Pulmonary artery endothelial cell (primary cell): ENCODE data around the gene NLRP9. TPM values are rescaled to one million over a fixed set of nuclear protein-coding genes. Genes with fewer than 3 reads are reported as not detected.

ENCODE experiments used
- DNase-seq: peaks from one replicate; pipeline ENCODE4 v3.0.0-alpha.2; 2011; ENCODE audit warnings: low read depth, low spot score
- total RNA-seq: library from RNA; depleted of rRNA; stranded (reverse); fragments of >200 nt; gene quantifications from 2 replicates; pipeline ENCODE4 v1.2.3, GENCODE V29; 2014

The NLRP9 gene
- total RNA-seq, 1 donor from 2014 or later, result under 0.01 TPM

DNA sequence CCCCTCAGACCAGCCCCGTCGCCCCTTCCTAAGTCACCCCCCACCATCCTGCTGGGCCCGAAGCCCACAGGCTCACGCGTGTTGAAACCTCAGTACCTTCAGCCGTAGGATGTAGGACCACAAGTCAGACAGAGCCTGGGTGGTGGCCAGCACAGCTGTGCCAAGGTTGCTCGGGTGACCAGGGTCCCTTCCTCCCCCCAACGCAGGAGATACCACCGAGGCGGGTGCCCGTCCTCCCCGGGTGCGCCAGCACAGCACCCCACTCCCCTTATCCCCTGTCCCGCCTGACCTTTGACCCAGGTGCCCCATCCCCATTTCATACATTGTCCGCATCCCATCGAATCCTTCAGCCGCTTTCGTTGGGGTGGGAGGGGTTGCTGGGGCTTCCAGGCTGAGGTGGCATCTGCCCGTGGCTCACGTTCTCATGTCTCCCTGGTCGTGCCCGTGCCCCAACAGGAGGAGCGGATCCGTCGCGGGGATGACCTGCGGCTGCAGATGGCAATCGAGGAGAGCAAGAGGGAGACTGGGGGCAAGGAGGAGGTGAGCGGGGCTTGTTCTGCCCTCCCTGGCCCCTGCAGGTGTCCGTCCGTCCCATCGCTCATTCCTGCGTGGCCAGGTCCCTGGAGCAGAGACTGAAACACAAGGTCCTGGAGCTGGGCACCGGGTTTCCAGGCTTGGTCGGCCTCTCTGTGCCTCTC, 48.6 kb downstream of the NLRP9 start:
- DNase-seq, result no peak

DNA sequence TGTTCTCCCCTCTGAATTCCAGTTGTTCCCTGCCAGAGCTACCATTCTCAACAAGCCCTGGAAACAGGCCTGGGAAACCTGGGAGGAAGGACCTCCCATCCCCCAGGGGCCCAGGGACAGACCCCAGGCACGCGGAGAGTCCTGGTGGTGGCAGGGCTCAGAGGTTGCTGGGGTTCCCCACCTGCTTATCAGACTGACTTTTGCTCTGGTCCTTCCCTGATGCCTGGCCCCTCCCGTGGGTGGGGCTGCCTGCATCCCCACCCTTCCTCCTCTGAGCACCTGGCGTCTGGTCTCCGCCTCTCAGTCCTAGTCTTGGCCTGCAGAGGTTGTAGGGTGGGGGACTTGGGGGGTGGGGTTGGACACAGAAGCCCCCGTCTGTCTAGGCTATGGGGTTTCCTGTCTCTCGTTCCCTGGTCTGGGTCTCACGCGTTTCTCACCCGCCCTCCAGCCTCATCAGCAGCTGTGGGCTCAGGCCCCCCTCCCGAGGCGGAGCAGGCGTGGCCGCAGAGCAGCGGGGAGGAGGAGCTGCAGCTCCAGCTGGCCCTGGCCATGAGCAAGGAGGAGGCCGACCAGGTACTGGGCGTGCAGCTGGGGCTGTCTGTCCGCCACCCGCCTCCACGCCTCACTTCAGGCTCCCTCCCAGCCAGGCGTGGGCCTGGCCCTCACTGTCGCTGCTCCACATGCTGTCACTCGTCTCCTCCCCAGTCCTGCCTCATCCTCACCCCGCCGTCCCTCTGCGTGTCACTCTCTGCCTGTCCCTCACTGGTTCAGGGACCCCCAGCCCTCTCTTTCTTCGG, 49.6 kb downstream of the NLRP9 start:
- no peak for DNase-seq

DNA sequence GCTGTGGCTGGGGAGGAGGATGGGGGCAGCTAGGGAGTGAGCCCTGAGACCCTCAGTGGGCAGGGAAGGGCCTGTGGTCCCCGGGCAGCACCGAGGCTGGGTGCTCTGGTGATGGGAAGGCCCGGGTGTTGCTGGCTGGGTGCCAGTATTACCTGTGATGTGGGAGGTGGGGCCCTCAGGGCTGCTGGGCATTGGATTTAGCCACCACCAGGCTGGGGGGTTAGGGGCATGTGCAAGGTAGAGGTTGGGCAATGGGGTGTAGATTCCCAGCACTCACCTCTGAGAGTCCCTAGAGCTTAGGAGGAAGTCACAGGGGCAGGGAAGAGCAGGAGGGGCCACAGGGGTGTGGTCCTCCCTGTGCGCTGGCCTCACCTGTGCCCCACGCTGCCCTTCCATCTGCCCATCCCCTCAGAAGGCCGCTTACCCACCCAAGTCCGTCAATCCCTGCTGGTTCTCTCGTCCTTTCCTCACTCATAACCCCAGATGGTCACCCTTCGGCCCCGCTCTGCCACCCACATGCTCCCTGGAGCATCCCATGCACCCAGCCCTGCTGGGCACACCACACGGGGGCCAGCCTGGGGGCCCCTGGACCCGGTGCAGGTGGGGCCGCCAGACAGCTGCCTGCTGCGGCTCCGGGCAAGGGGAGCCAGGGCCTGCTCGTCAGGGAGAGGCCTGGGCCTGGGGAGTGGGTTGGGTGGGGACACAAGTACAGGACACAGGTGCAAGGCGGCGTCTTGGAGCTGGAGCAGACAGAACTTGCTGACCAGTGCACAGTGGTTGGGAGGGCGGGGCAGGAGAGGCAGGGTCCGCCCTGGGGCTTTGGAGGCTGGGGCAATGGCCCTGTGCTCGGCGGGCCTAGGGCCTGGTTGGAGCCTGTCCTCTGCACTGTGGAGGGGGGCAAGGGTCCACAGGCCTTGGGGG, 50.7 kb downstream of the NLRP9 start:
- DNase-seq, result no peak

DNA sequence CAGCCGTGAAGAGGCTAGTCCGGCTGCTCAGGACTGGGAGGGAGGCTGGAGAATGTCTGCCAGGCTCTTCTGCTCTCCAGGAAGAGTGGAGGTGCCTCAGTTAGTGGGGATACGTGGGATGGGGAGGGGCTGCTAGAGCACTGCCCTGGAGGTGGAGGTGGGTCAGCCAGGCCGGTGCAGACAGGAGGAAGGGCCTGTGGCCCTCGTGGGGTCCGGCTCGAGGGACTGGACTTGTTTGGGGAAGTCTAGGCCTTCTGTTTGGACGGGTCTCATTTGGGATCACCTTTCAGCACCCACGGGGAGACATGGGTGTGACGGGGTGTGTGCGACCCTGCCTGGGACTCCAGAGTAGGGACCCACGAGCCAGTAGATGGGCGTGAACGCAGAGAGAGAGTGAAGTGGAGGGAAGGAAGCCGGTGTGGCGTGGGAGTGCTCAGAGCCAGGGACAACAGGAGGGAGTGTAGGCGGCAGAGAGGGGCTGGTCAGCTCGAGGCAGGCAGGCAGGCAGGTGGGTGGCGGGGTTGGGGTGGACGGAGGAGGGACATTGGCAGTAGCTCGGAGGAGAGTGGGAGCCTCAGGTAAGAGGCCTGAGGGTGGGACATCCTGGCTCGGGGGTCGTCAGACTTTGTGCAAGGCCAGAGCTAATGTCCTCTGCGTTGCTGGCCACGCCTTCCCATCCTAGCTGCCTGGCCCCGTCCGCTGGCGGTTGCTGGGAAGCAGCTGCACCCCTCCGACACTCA, 51.7 kb downstream of the NLRP9 start:
- DNase-seq, result no peak

DNA sequence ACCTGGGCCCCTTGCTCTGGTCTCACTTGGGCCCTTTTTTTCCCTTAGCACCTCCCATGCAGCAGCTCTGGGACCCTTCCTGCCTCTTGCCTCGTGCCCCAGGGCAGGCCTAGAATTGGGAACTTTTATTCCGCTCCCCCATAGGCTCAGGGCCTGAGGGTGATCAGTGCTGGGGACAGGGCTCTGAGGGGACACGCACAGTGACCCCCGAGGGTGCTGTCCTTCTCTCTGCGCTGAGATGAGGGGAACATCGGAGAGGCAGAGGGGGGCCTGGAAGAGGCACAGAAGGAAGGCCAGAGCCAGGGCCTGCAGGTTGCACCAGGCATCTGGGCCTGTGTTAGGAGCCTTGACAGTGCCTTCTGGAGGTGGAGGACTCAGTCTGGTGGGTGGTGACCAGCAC, 52.4 kb downstream of the NLRP9 start:
- DNase-seq, result no peak

DNA sequence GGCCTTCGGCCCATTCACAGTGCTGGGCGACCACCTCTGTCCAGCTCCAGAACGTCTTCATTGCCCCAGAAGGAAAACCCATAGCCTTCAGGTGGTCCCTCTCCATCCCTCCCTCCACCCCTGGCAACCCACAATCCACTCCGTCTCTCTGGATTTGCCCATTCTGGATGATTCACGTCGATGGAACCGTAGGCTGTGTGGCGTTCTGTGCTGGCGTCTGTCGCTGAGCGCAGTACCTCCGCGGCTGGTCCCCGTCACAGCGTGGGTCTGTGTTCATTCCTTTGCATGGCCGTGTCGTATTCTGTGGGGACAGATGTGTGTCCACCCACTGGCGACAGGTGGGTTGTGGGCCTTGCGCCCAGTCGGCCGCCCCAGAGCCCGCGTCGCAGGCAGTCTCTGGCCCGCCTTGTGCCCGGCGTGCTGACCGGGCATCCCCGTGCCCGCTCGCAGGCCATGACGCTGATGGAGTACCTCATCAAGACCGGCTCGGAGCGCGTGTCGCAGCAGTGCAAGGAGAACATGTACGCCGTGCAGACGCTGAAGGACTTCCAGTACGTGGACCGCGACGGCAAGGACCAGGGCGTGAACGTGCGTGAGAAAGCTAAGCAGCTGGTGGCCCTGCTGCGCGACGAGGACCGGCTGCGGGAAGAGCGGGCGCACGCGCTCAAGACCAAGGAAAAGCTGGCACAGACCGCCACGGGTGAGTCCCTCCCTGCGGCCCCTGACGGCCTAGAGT, 53.1 kb downstream of the NLRP9 start:
- DNase-seq, result no peak

DNA sequence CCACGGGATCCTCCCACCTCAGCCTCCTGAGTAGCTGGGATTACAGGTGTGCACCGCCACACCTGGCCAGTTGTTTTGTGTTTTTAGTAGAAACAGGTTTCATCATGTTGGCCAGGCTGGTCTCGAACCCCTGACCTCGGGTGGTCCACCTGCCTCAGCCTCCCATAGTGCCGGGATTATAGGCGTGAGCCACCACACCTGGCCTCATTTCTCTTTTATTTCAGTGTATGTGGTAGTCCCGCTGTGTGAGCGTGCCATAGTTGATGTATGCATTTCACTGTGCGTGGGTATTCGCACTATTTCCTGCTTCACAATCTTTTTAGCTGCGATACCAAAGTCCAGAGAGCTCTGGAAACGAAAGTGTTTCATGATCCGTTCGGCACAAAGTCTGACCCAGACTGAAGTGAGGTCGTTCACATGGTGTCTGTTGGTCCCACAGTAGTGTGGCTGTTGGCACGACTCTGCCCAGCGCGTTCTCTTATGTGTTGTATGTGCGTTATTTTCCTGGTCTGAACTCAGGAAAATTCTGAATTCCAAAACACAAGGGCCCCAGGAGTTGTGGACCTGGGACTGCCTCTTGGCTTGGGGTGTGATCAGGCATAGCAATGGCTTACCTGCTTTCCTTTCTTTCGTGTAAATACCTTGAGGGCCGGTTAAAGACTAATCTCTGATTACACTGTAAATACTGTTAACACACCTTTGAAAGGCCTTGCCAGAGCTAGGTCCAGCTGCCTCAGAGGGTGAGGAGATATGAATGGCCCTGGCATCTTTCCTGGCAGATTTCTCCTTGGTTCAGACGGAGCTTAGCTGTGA, 54.5 kb downstream of the NLRP9 start:
- DNase-seq, result no peak

DNA sequence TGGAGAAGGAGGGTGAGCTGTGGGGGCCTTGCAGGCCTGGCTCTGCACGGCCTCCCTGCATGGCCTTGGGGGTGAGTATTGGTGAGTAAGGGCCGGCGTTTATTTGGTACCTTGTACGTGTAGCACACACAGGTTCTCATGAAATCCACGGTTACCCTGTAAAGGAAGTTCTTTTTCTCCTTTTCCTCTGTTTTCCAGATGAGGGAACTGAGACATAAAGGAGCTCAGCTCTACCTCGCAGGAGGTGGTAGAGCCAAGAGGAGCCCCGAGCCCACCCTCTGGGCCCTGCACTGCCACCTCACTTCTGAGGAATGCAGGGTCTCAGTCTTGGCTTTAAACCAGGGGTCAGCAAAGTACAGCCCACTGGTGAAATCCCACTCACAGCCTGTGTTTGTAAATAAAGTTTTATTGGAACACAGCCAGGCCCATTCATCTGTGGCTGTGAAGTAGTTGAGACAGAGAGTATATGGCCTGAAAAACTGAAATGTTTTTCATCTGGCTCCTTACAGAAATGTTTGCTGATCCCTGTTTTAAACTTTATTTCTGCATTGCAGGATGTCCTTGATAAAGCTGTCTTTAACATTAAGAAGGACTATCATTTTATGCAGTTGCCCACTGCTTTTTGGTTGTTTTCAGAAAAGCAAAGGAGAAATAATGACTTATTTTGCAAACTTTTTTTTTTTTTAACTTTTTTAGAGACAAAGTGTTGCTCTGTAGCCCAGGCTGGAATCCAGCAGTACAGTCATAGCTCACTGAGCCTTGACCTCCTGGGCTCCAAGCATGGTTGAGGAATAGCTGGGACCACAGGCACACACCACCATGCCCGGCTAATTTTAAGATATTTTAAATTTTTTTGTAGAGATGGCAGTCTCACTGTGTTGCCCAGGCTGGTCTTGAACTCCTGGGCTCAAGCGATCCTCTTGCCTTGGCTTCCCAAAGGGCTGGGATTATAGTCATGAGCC, 56.8 kb downstream of the NLRP9 start:
- DNase-seq, result no peak

DNA sequence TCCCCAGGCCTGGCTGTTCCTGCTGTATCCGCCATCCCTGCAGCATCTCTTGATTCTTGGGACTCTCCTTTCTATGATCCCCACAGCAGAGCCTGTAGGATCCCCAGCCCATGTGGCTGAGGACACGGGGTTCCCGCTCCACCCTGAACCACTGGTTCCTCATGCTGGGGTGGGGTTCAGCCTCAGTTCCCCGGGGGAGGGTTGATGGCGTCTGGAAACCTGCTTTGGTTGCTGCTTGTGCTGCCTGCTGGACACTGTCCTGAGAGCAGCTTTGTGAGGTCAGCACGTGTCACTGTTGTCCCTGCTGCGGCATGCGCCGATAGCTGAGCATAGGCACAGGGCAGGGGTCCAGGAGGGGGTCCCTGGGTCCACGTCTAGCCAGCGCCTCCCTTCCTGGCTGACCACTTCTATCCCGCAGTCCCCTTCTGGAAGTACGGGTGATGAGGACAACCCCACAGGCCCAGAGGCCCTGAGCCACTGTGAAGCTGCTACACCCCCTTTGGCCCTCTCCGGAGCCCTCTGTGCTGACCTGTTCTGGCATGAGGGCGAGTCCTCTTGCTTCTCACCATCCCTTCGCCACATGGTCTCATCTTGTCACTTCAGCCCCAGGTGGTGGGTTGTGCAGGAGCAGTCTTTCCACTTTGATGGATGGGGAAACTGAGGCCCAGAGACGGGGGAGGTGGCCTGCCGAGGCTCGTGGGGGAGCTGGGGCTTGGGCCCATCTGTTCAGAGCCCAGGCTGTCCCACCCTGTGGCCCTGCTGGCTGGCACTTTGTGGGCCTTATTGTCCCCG, 57.7 kb downstream of the NLRP9 start:
- DNase-seq, result no peak

DNA sequence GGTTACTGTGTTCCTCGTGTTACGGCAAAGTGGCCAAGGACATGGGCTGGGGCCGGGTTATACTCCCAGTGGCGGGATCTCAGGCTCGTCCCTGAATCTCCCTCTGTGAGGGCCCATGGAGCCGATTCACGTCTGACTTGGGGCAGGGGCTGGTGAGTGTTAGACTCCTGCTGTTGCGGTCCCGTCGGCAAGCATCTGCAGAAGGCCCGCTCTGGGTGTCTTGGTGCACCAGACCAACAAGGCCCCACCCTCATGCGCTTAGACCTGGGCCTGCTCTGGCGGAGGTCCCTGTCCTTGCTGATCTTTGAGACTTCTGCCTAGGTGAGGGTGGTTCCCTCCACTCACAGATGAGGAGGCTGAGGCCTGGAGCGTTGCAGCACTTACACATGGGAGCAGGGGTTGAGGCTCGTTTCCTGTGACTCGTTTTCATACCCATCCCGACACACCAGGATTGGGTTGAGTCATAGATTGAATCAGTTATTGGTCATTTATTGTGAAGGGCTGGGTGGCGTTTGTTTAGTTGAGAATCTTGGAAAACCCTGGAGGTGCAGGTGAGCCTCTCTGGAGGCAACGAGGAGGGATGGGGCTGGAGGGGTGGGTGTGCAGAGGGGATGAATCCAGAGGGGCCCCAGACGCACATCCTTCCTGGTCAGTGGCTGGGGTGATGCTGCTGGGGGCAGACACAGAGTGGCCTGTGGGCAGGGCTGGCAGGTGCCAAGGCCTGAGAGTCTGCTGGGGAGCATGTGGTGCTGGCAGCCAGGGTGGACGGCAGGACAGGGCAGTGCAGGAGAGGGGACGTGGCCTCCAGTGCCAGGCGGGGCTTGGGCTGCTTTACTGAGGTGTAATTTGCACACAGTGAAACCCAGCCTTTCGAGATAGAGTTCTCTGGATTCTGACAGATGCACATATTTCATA, 58.6 kb downstream of the NLRP9 start:
- no peak for DNase-seq

DNA sequence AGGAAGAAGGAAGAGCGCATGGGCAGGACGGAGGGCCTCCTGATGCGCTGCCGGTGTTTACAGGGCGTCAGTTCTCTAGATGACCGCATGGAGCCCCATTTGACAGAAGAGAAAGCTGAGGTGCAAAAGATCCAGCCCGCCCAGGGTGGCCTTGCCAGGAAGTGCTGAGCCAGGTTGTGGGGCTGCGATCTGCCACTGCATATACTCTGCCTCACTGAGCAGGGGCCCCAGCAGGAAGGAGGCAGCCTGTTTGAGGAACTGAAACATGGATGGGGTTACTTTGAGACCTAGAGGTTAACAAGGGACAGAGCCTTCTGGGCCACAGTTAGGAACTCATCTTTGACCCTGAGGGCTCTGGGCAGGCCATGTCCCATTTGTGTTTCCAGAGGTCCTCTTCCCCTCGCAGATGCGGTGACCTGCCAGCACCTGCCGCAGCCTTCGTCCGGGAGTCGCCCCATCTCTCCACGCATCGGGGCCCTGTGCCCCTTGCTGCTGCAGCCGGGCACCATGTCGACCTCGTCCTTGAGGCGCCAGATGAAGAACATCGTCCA, 60.0 kb downstream of the NLRP9 start:
- DNase-seq, result no peak

DNA sequence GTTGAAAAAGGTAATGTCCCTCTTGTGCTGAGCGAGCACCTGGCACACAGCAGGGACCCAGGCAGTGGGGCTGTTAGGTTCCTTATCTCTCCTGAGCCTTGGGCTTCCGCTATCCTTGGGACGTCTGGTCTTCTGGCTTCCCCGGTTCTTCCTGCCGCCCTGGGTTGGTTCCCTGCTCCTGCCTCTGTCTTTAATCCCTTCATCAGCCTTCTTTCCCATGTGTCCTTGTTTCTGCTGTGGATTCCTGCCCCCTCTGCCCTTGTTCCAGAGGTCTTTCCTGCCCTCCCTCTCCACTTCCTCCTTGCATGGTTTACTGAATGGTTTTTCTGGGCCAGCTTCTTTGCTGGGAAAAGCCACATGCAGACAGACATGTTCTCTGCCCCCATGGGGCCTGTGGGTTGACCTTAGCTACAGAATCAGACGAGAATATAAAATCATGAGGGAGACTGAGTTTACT, 60.6 kb downstream of the NLRP9 start:
- DNase-seq, result no peak

DNA sequence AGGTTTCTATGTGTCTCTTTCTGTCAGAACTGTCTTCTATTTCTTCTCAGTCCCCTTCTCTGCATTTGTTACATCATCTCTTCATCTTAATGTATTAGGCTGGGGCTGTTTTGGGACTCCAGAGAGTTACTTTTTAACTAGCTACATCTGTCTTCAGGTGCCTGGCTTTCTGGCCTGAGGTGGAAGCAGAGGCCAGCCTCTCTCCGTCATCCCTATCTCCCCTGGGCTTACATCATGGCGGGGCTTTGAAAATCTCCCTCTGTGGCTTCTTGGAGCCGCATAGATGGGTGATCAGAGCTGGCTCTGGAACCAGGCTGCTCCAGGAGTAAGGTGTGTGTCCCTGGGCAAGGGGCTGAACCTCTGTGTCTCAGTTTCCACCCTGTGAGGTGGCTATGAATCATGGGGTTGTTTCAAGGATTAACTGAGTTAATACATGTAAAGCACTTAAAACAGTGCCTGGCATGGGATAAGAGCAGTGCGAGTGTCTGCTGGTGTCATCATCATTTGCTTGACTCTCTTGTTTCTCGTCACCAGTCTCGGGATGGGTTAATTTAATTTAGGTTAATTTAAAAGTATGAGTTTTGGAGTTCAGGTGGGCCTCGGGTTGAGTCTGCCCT, 61.2 kb downstream of the NLRP9 start:
- no peak for DNase-seq

DNA sequence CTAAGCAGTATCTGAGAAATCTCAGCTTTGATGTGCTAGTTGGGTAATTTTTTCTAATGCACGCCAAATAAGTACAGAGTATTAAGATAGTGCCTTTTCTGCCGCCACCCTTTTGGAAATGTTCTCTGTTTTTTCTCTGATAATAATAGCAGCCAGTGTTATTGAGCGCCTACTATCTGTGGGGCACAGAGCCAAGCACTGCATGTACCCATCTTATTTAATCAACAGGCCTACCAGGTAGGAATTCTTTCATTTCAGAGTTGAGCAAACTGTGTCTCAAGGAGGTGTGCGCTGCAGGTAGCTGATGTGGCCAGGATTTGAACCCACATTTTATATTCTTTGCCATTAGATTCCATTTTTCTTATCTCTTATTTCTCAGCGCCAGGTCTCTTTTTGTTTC, 61.8 kb downstream of the NLRP9 start:
- no peak for DNase-seq

DNA sequence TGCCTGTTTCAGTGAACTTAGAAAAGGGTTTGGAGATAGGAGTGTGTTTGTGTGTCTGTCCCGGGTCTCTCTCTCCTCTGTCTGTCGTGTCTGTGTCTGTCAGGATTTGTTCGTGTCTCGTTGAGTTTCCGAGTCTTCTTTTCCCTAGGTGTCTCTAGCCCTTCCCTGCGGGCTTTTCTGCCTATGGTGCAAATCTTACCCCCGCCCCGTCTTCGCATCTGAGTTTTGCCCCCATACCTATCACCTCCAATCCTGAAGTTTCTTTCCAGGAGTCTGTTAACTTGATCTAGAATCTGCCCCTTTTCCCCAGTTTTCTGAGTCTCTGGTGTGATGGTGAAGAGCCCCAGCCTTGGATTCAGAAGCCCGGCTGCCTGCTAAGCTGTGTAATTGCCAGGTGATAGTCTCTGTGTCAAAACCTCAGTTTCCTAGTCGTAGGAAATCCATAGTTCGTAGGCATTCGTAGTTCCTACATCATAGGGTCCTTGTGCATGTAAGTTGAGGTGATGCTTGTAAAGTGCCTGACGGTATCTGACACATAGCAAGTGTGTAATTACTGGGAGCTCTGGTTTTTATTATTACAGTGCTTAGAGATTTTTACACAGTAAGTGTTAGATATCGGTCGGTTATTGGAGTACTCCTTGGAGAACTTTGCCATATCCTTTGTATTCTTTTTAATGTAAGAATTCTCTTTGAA, 62.4 kb downstream of the NLRP9 start:
- no peak for DNase-seq
